ENCODE results near the gene ABLIM3.
A peak's percentile ranks its signal among the peaks of the same experiment; 100 is the strongest.

Gene ABLIM3

DNA sequence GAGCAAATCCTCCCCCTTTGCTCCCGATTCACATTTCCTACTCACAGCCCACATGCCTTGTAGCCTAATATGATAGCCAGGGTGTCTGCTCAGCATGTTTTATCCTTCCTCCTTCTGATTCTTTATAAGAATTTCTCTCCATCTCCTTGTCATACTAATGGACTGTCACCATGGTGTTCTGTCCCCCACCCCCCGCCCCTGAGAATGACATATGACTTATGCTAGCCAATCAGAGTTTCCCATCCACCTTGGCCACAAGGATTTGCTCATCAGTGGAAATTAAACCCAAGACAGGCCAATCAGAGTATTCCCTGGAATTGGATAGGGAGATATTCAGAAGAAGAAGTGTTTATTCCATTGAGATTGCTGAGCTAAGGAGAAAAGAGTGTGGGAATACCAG lies 16.0 kb downstream of the ABLIM3 start:
- no peak for DNase-seq (ENCODE audit: low read depth)

DNA sequence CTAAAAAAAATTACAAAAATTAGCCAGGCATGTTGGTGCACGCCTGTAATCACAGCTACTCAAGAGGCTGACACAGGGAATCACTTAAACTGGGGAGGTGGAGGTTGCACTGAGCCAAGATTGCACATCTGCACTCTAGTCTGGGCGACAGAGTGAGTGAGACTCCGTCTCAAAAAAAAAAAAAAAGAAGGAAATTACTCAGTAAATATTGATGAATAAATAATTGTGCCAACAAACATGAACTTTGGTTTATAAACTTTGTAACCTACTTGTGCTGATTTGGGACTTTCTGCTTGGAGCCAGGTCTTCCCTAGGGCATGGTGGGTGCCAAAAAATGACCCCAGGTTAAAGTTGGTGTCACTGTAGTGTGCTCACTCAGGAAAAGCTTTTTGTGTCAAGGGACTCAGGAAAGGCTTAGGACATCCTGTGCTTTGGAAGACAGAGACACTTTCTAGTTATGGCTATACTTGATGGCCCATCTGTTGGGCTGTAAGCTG lies 19.0 kb downstream of the ABLIM3 start:
- no peak for DNase-seq (ENCODE audit: low read depth)

DNA sequence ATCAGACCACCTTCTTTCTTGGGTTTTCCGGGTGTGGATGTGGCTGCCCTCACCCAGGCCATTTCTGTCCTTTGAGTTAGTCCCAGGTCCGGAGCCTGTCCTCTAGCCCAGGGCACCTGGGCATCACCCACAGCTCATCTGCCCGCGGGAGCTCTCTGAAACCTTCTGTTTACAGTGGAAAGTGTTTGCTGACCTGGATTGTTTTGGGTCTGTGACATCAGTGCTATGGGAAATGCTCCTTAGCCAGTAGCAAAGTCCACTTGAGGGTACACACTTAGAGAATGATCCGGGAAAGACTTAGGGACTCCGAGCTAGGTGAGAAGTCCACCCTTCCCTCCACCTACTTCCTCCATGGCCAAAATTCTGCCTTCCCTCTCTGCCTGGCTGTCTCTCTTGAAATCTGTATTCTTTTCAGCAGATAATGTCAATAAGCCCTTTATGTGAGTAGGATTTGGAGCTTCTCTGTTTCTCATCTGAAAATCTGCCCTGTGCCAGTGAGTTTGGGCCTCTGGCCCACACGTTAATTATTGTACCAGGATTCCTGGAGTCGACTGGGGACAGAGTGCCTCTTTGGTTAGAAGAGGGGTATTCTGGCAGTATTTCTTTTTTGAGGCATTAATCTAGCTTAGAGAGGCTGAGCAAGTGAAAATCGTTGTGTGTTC lies 19.9 kb downstream of the ABLIM3 start:
- no peak for DNase-seq (ENCODE audit: low read depth)

GRCh38 chr5:149161850-149162249 lies 20.6 kb downstream of the ABLIM3 start:
- DNase-seq (ENCODE audit: low read depth) = no peak

- DNase-seq (ENCODE audit: low read depth) = peak; percentile 60
Measured at GRCh38 chr5:149162401-149163084, 21.2 kb downstream of the ABLIM3 start.

- DNase-seq (ENCODE audit: low read depth) = no peak
Measured at GRCh38 chr5:149164731-149165130, 23.4 kb downstream of the ABLIM3 start.

DNA sequence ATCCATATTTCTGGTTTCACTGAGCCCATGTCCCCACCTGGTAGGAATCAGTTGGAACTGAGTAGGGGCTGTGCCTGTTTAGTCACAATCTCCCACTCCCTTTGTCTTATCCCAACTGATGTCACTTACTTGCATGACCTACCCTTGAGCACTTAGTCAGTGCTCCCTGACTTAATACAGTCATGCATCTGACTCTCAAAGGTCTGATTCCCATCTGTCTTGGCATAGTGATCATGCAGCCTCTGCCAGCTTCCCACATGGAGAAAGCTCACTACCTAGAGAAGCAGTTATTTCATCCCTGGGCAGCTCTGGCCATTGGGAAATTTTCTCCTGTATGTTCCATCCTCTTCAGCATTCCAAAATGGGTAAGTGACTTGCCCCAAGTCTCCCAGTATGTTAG lies 24.8 kb downstream of the ABLIM3 start:
- peak; percentile 12 for DNase-seq (ENCODE audit: low read depth)

GRCh38 chr5:149166591-149167100 lies 25.4 kb downstream of the ABLIM3 start:
- DNase-seq (ENCODE audit: low read depth) = peak; percentile 26

DNA sequence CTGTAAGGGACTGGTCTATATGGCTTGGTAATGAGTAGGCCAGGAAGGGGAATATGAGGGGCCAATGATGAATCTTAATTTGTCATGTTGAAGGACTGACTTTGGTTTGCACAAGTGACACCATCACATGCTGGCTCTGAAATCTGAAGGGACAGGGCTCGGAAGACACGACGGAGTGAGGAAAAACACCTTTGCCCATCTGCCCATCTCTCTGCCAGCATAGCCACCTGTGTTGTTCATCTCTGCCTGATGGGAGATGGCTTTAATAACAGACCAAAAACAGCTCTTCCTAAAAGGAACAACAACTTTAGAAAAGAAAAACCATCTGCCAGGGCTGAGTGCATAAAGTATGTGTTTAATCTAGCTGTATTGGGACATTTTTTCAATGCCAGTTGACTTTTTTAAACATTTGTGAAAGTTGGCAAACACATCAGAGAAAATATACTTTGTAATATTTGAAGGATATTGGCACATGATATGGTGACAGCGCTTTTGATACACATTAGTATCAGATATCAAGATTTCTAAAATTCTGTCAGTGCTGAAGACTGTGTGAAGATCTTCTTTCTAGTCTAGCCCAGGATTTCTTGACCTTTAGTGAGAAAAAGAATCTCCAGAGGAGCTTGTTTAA lies 27.1 kb downstream of the ABLIM3 start:
- no peak for DNase-seq (ENCODE audit: low read depth)

DNA sequence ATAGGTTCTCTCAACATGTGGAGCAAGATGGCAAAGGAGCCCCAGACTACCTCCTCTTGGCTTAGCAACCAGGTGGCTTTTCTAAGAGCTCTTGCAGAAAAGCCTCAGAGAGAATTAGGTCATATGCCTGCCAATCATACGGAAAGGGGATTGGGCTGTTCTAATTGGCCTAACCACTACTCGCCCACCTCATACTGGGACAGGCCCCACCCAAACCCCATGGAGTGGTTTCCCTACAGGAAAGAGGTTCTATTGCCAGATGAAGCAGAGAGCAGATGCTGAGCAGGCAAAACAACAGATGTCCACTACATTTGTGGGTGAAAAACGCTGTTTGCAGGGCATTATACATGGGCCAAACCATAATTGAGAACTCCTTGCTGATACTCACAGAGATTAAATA lies 29.0 kb downstream of the ABLIM3 start:
- peak; percentile 14 for DNase-seq (ENCODE audit: low read depth)

- DNase-seq (ENCODE audit: low read depth) = peak; percentile 54
Measured at GRCh38 chr5:149172261-149172660, 31.0 kb downstream of the ABLIM3 start.

DNA sequence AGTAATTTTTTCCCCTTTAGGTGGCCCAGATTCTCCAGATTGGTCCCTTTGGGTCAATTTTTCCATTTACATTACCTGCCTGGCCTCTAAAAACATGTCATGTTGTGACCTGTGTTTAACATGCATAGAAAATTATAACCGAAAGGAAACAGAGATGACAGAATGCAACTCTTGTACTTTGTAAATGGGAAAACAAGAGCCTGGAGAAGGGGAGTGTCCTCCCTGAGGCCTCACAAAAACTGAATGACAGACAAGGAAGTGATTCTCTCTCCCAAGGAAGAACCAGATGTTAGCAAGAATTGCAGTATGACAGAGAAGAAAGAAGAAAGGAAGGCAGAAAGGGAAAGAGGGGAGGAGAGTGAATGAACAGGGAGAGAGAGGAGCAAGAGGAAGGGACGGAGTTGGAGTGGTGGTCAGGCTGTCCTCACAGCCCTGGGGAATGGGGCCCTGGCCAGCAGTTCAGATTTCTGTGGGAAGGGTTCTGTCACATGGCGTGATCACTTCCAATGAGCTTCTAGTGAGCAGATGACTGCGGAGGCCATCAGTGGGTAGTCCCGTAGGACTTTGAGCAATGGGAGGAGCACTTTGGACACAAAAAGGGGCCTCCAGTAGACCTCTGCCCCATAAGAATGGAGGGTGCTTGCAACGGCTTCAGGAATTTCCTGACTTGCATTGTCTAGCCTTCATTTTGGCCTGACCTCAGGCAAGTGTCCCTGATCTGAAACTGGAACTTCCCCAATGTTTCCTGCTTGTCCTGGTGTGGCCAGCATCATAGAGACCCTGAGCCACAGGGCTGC lies 31.6 kb downstream of the ABLIM3 start:
- no peak for DNase-seq (ENCODE audit: low read depth)

DNA sequence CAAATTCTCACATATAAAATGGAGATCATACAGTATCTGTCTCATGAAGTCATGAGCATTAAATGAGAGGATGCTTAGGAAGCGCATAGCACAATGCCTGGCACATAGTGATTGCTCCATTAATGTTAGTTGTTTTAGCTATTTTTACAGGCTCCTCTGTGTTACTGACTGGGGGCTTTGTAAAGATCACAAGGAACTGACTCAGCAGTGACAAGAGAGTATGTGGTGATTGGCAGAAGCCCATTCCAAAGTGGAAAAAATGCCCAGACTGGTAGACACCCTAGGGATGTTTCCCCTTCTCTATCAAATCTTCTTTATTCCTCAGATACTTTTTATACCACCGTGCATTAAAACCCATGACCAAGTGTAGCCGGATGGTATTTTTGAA lies 33.5 kb downstream of the ABLIM3 start:
- DNase-seq (ENCODE audit: low read depth) = no peak

DNA sequence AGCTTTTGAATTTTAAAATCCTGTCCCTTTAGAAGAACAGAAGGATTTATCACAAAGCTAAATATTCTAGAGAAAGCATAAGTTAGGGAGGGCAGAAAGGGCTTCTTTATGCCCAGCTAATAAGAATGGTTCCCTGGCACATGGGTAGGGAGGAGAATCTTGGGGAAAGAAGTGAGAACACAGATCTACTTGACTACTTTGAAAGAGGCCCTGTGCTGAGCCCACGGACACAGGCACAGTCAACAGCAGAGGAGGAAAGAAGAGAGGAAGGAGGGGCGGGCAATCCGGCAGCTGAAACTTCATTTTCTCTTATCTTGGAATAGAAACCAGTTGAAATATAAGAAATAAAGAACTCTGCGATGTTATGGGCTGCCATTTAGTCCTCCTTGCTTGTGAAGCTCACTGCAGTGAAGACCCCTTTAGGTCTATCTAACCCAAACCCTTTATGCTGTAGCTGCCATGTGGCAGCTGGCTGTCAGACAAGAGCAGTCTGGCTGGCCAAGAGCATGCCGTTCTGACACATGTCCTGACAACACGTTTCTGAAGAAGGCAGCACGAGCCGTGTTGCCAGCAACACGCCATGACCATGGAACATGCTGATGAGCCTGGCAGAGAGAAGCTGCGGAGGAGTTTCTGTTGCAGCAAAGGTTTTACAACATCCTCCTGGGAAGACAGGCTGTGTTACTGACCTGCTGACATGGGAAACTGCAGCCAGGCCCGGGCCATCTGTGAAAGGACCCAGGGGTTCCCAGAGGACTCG lies 34.2 kb downstream of the ABLIM3 start:
- DNase-seq (ENCODE audit: low read depth) = no peak

DNA sequence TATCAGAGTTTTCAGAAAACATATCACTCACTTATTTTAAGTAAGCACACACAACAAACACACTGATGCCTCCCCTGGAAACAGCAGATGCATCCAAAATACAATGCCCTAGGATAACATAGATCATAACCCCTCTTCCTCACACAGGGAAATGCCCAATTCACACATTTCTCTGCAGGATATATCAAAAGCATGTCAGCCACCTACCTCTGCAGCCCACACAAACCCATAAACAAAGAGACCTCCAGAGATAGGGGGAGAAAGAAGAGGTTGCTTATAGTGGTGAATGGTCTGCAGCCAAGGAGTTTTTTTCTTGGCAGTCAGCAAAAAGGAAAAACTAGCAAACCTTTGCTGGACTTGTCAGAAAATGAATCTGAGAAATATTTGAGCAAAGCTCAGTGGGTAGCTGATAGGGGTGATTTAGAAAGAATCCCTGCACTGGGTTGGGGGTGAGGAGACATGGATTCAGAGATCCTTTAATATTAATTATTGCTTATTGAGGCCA lies 36.1 kb downstream of the ABLIM3 start:
- DNase-seq (ENCODE audit: low read depth) = no peak

DNA sequence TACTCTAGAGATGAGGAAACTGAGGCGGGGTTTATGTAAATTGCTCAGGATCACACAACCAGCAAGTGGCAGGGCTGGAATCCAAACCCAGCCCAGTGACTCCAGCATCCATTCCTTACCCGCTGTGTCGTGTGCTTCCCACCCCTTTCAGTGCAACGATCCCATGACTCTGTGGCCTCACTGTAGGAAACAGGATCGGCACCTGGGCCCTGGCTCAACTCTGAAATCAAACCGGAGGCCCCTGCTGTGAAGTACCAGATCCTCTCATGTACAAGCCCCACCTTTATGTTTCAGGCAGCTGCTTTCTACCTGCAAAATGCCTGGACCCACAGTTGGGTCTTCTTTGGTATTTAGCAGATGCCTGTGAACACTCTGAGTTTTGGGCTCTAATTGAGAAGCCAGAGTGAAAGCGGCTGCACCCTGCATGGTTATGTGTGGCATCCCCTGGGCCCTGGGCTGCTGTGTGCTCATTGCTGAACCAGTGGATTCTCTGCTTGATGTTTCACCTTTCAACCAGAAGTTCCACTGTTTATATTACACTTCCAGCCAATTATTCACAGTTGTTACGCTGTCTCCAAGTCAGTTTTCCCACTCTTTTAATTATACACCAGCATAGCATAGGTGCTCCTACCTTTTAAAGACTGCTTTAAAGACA lies 36.7 kb downstream of the ABLIM3 start:
- DNase-seq (ENCODE audit: low read depth) = peak; percentile 17

GRCh38 chr5:149181732-149182131 lies 40.4 kb downstream of the ABLIM3 start:
- no peak for DNase-seq (ENCODE audit: low read depth)

DNA sequence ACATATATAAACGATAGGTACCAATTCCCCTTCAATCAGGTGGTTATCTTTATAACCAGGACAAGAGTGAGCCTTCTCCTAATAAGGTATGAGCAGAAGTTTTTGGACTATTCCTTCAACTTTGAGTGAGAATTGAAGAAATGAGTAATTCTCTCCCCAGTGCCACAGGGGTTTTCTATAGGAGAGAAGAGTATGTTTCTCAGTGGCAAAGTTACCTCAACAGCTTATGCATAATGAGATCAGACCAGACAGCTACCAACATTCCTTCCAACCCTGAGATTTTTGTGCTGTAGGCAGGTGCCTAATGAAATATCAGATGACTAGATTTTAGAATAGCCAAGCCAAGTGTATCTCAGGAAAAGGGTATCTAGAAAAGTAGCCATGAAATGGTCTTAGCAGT lies 40.9 kb downstream of the ABLIM3 start:
- no peak for DNase-seq (ENCODE audit: low read depth)

DNA sequence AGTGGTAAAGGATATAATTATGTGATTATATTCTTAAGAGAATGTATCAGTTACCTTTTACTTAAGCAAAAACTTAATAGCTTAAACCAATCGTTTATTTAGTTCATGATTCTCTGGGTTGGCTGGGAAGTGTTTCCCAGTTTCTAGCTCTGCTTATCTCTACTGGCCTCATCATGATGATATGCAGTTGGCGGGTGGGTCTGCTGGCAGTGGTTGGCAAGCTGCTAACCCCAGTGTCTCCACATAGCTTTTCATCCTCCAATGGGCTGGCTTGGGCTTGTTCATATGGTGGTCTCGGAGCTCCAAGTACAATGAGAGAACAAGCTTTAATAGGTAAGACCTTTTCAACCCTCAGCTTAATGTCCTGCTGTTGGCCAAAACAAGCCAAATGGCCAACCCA lies 43.8 kb downstream of the ABLIM3 start:
- no peak for DNase-seq (ENCODE audit: low read depth)

DNA sequence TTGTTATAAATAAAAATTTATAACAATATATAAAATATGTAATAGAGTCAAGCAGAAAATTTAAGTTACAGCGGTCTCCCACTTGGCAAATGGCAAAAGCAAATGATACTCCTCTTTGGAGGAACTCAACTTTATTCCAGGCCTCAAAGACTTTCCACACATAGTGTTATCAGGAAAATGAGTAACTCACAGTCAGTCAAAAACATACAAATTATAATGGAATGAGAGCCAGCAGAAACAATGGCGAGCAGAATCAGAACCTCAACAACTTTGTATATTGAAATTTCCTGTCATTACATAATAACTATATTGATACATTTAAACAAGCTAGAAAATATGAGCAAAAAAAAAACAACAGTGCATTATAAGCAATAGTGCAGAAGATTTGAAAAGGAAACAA lies 45.2 kb downstream of the ABLIM3 start:
- DNase-seq (ENCODE audit: low read depth) = no peak

DNA sequence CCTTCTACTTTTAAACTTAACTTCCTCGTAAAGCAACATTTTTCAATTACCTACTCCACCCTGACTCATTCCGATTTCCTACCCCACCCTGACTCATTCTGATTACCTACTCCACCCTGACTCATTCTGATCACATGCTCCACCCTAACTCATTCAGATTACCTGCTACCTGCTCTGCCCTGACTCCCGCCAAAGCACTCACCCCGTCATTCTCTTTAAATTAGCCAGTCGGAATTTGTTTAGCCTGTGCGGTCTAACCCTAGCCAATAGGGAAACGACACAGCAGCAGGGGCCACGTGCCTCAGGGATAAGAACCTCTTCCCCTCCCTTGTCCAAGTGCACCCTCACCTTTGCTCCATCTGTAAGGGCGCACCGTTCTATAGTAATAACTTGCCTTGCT lies 46.3 kb downstream of the ABLIM3 start:
- peak; percentile 21 for DNase-seq (ENCODE audit: low read depth)
